Peyer's patch (tissue), 4 donors: ENCODE measurements around the gene TIMM21. TPM values are rescaled to one million over a fixed set of nuclear protein-coding genes. Genes with fewer than 3 reads are reported as not detected.

Experiments
- DNase-seq, 3 donors: peaks; one replicate each; pipeline ENCODE4 v3.0.0-alpha.2; 2017 to 2019
- H3K27ac ChIP-seq, 4 donors: fragments of 200-600 bp; sonication (generic); one replicate each; pipeline ENCODE4 v1.5.1; 2016 to 2019
- H3K27me3 ChIP-seq, 2 donors: fragments of 200-600 bp; sonication (generic); one replicate each; pipeline ENCODE4 v1.5.1; 2019
- H3K36me3 ChIP-seq, 3 donors: fragments of 200-600 bp; sonication (generic); one replicate each; pipeline ENCODE4 v1.5.1; 2016 to 2019
- H3K4me1 ChIP-seq, 4 donors: fragments of 200-600 bp; sonication (generic); one replicate each; pipeline ENCODE4 v1.5.1; 2016 to 2019
- H3K4me3 ChIP-seq, 4 donors: fragments of 200-600 bp; sonication (generic); 1 replicate in 3 of 4; 2 replicates in 1 of 4; pipeline ENCODE4 v1.5.1; 2016 to 2019; ENCODE audit warnings: mild to moderate bottlenecking in 1 of 4
- H3K9me3 ChIP-seq, 4 donors: fragments of 200-600 bp; sonication (generic); one replicate each; pipeline ENCODE4 v1.5.1; 2016 to 2019; ENCODE audit warnings: mild to moderate bottlenecking in 1 of 4
- CTCF ChIP-seq, 6 experiments: fragments of 450-650 bp in 4 of 6; fragments of 200-600 bp in 2 of 6; sonication (generic) in 1 of 6; IDR thresholded peaks; one replicate each; pipeline ENCODE4 v1.5.1; 2017 to 2019; ENCODE audit warnings: antibody characterized with exemption in 6 of 6, mild to moderate bottlenecking in 3 of 6, moderate library complexity in 1 of 6
- POLR2A ChIP-seq, 2 donors: fragments of 450-650 bp; IDR thresholded peaks; one replicate each; pipeline ENCODE4 v1.5.1; 2017; ENCODE audit warnings: antibody characterized with exemption in 2 of 2, mild to moderate bottlenecking in 2 of 2, moderate library complexity in 2 of 2
- total RNA-seq, 4 donors: library from RNA; depleted of rRNA; stranded (reverse); fragments of >200 nt; gene quantifications; one replicate each; pipeline ENCODE4 v1.1.0, GENCODE V29; 2016

TIMM21 gene
- total RNA-seq, 4 donors from 2014 or later: 15.9 to 36.3 (median 22.2) TPM

- no peaks in the 10 kb centered on the region for H3K36me3 ChIP-seq
- TF ChIP-seq CTCF (IDR thresholded peaks at IDR 0.05): no peak
- TF ChIP-seq POLR2A (IDR thresholded peaks at IDR 0.05): no peak
- DNase-seq: no peak
- no peaks in the 10 kb centered on the region for H3K4me1 ChIP-seq
- no peaks in the 10 kb centered on the region for H3K27me3 ChIP-seq
- no peaks in the 10 kb centered on the region for H3K9me3 ChIP-seq
- no peak overlapping the region for H3K4me3 ChIP-seq
- H3K27ac ChIP-seq: no peak overlapping the region
Measured at GRCh38 chr18:74126684-74127655, 21.4 kb upstream of the TIMM21 start.

- Histone ChIP-seq H3K4me3 (no peak overlapping the region), H3K4me1 (no peaks in the 10 kb centered on the region), H3K27ac (no peak overlapping the region), H3K27me3 (no peaks in the 10 kb centered on the region), H3K9me3 (no peaks in the 10 kb centered on the region), H3K36me3 (no peaks in the 10 kb centered on the region)
- no peak for TF ChIP-seq CTCF (IDR thresholded peaks at IDR 0.05)
- TF ChIP-seq POLR2A (IDR thresholded peaks at IDR 0.05): no peak
- DNase-seq: no peak
Measured at GRCh38 chr18:74128159-74128558, 20.2 kb upstream of the TIMM21 start.

GRCh38 chr18:74131124-74131523 lies 17.2 kb upstream of the TIMM21 start:
- Histone ChIP-seq H3K4me1 (no peaks in the 10 kb centered on the region), H3K9me3 (no peaks in the 10 kb centered on the region), H3K27ac (no peak overlapping the region), H3K4me3 (no peak overlapping the region), H3K27me3 (no peaks in the 10 kb centered on the region), H3K36me3 (no peaks in the 10 kb centered on the region)
- TF ChIP-seq CTCF (IDR thresholded peaks at IDR 0.05): no peak
- no peak for TF ChIP-seq POLR2A (IDR thresholded peaks at IDR 0.05)
- DNase-seq: no peak

GRCh38 chr18:74132201-74132600 lies 16.1 kb upstream of the TIMM21 start:
- TF ChIP-seq CTCF (IDR thresholded peaks at IDR 0.05) (no peak), POLR2A (IDR thresholded peaks at IDR 0.05) (no peak)
- H3K4me3 ChIP-seq: no peak overlapping the region
- no peak for DNase-seq
- no peaks in the 10 kb centered on the region for H3K9me3 ChIP-seq
- H3K36me3 ChIP-seq: no peaks in the 10 kb centered on the region
- H3K27me3 ChIP-seq: no peaks in the 10 kb centered on the region
- H3K27ac ChIP-seq: no peak overlapping the region
- no peaks in the 10 kb centered on the region for H3K4me1 ChIP-seq

GRCh38 chr18:74137920-74138538 lies 10.3 kb upstream of the TIMM21 start:
- no peak for DNase-seq
- Histone ChIP-seq H3K4me3 (no peak overlapping the region), H3K27me3 (no peaks in the 10 kb centered on the region), H3K36me3 (no peaks in the 10 kb centered on the region), H3K27ac (no peak overlapping the region), H3K9me3 (no peaks in the 10 kb centered on the region), H3K4me1 (no peaks in the 10 kb centered on the region)
- no peak for TF ChIP-seq CTCF (IDR thresholded peaks at IDR 0.05)
- no peak for TF ChIP-seq POLR2A (IDR thresholded peaks at IDR 0.05)
